ENCODE data around the gene CHST8.

CHST8 gene

GRCh38 chr19:33717878-33718277 is 96.1 kb downstream of the CHST8 start:
- DNase-seq (ENCODE audit: low read depth): no peak

GRCh38 chr19:33718651-33719254 is 97.0 kb downstream of the CHST8 start:
- no peak for DNase-seq (ENCODE audit: low read depth)

GRCh38 chr19:33719366-33720154 is 97.8 kb downstream of the CHST8 start:
- no peak for DNase-seq (ENCODE audit: low read depth)

- no peak for DNase-seq (ENCODE audit: low read depth)
Observed at GRCh38 chr19:33720155-33720493, 98.4 kb downstream of the CHST8 start.

- no peak for DNase-seq (ENCODE audit: low read depth)
Observed at GRCh38 chr19:33720691-33721682, 99.2 kb downstream of the CHST8 start.

- no peak for DNase-seq (ENCODE audit: low read depth)
Observed at GRCh38 chr19:33721735-33722297, 100.1 kb downstream of the CHST8 start.

GRCh38 chr19:33722456-33723239 is 100.9 kb downstream of the CHST8 start:
- no peak for DNase-seq (ENCODE audit: low read depth)

GRCh38 chr19:33723512-33723911 is 101.8 kb downstream of the CHST8 start:
- DNase-seq (ENCODE audit: low read depth): no peak

GRCh38 chr19:33724021-33724720 is 102.4 kb downstream of the CHST8 start:
- no peak for DNase-seq (ENCODE audit: low read depth)

- DNase-seq (ENCODE audit: low read depth): no peak
Observed at GRCh38 chr19:33724721-33725060, 102.9 kb downstream of the CHST8 start.

GRCh38 chr19:33725567-33725966 is 103.8 kb downstream of the CHST8 start:
- no peak for DNase-seq (ENCODE audit: low read depth)

- DNase-seq (ENCODE audit: low read depth): no peak
Observed at GRCh38 chr19:33726756-33727155, 105.0 kb downstream of the CHST8 start.

- no peak for DNase-seq (ENCODE audit: low read depth)
Observed at GRCh38 chr19:33727331-33727998, 105.7 kb downstream of the CHST8 start.

GRCh38 chr19:33728141-33728540 is 106.4 kb downstream of the CHST8 start:
- DNase-seq (ENCODE audit: low read depth): no peak

GRCh38 chr19:33730858-33731607 is 109.3 kb downstream of the CHST8 start:
- no peak for DNase-seq (ENCODE audit: low read depth)

GRCh38 chr19:33731881-33732280 is 110.1 kb downstream of the CHST8 start:
- DNase-seq (ENCODE audit: low read depth): no peak

GRCh38 chr19:33734913-33735312 is 113.2 kb downstream of the CHST8 start:
- no peak for DNase-seq (ENCODE audit: low read depth)

GRCh38 chr19:33736158-33736557 is 114.4 kb downstream of the CHST8 start:
- DNase-seq (ENCODE audit: low read depth): no peak

- no peak for DNase-seq (ENCODE audit: low read depth)
Observed at GRCh38 chr19:33736787-33737186, 115.0 kb downstream of the CHST8 start.
